Nephron (organoid): ENCODE data around the gene CENPS.
A peak's percentile ranks its signal among the peaks of the same experiment; 100 is the strongest.

ENCODE experiments used
- H3K27ac Mint-ChIP-seq, 3 experiments: 2 replicates each; pipeline ENCODE4 v1.8.0; 2020; ENCODE audit warnings: mixed read lengths in 3 of 3, mild to moderate bottlenecking in 2 of 3, moderate library complexity in 1 of 3
- H3K27me3 Mint-ChIP-seq: 2 replicates; pipeline ENCODE4 v1.8.0; 2021; ENCODE audit warnings: low read depth, mild to moderate bottlenecking, moderate library complexity, mixed read lengths
- H3K36me3 Mint-ChIP-seq: 2 replicates; pipeline ENCODE4 v1.8.0; 2020; ENCODE audit warnings: low read depth, mixed read lengths
- H3K4me1 Mint-ChIP-seq: 2 replicates; pipeline ENCODE4 v1.8.0; 2020; ENCODE audit warnings: mixed read lengths
- H3K4me3 Mint-ChIP-seq, 3 experiments: 2 replicates each; pipeline ENCODE4 v1.8.0; 2020; ENCODE audit warnings: mild to moderate bottlenecking in 3 of 3, mixed read lengths in 3 of 3, moderate library complexity in 2 of 3
- H3K9me3 Mint-ChIP-seq: 2 replicates; pipeline ENCODE4 v1.8.0; 2020; ENCODE audit warnings: mixed read lengths
- CTCF ChIP-seq, 3 experiments: fragments of 200-600 bp; sonication (generic); IDR thresholded peaks; one replicate each; pipeline ENCODE4 v1.5.0; 2021; ENCODE audit warnings: antibody characterized with exemption in 3 of 3; ENCODE audit not compliant: unreplicated experiment in 3 of 3

The CENPS gene

GRCh38 chr1:10440794-10441193 is 10.6 kb downstream of the CENPS start:
- TF ChIP-seq CTCF (IDR thresholded peaks at IDR 0.05; ENCODE audit: unreplicated experiment in 3 of 3), result no peak
- no peaks in the 10 kb centered on the region for H3K4me1 Mint-ChIP-seq
- no peak overlapping the region for H3K27ac Mint-ChIP-seq
- H3K9me3 Mint-ChIP-seq, result no peaks in the 10 kb centered on the region
- H3K27me3 Mint-ChIP-seq, result no peaks in the 10 kb centered on the region
- H3K36me3 Mint-ChIP-seq, result peaks cover 12% of the 10 kb centered on the region
- no peak overlapping the region for H3K4me3 Mint-ChIP-seq

- Mint-ChIP-seq H3K9me3 (no peaks in the 10 kb centered on the region), H3K36me3 (peaks cover 18% of the 10 kb centered on the region), H3K4me1 (no peaks in the 10 kb centered on the region), H3K27ac (no peak overlapping the region), H3K27me3 (no peaks in the 10 kb centered on the region), H3K4me3 (no peak overlapping the region)
- no peak for TF ChIP-seq CTCF (IDR thresholded peaks at IDR 0.05; ENCODE audit: unreplicated experiment in 3 of 3)
Measured at GRCh38 chr1:10444248-10444647, 14.0 kb downstream of the CENPS start.

- Mint-ChIP-seq H3K36me3 (peaks cover 18% of the 10 kb centered on the region), H3K9me3 (no peaks in the 10 kb centered on the region), H3K4me1 (peaks cover 4% of the 10 kb centered on the region), H3K27me3 (no peaks in the 10 kb centered on the region), H3K27ac (no peak overlapping the region), H3K4me3 (no peak overlapping the region)
- no peak for TF ChIP-seq CTCF (IDR thresholded peaks at IDR 0.05; ENCODE audit: unreplicated experiment in 3 of 3)
Measured at GRCh38 chr1:10444795-10445397, 14.7 kb downstream of the CENPS start.

- Mint-ChIP-seq H3K4me1 (peaks cover 23% of the 10 kb centered on the region), H3K4me3 (no peak overlapping the region), H3K27ac (no peak overlapping the region), H3K27me3 (no peaks in the 10 kb centered on the region), H3K9me3 (no peaks in the 10 kb centered on the region), H3K36me3 (peaks cover 10% of the 10 kb centered on the region)
- TF ChIP-seq CTCF (IDR thresholded peaks at IDR 0.05; ENCODE audit: unreplicated experiment in 3 of 3), result no peak
Measured at GRCh38 chr1:10446790-10447422, 16.7 kb downstream of the CENPS start.

- Mint-ChIP-seq H3K4me3 (peak within 1 kb of the TSS; percentile 26 to 46 (median 35)), H3K27me3 (no peaks in the 10 kb centered on the region), H3K36me3 (peaks cover 9% of the 10 kb centered on the region), H3K9me3 (no peaks in the 10 kb centered on the region), H3K27ac (peak within 1 kb of the TSS; percentile 69 to 86 (median 77)), H3K4me1 (peaks cover 23% of the 10 kb centered on the region)
- no peak for TF ChIP-seq CTCF (IDR thresholded peaks at IDR 0.05; ENCODE audit: unreplicated experiment in 3 of 3)
Measured at GRCh38 chr1:10449751-10450150, 19.5 kb downstream of the CENPS start, which contains the start of gene CORT. Gene CORT (plus strand): TSS chr1:10450031. CDS start chr1:10450224, 193 bp downstream.
